Stimulated activated CD8-positive, alpha-beta memory T cell treated with anti-CD3 and anti-CD28 coated beads, Interleukin-7, amount 100 ng/mL, for 24 hours (primary cell): ENCODE measurements around the gene ANTXR1.

Source experiments
- DNase-seq: peaks from one replicate; pipeline ENCODE4 v3.0.0-alpha.2; 2020; ENCODE audit warnings: low read depth

Gene ANTXR1

DNA sequence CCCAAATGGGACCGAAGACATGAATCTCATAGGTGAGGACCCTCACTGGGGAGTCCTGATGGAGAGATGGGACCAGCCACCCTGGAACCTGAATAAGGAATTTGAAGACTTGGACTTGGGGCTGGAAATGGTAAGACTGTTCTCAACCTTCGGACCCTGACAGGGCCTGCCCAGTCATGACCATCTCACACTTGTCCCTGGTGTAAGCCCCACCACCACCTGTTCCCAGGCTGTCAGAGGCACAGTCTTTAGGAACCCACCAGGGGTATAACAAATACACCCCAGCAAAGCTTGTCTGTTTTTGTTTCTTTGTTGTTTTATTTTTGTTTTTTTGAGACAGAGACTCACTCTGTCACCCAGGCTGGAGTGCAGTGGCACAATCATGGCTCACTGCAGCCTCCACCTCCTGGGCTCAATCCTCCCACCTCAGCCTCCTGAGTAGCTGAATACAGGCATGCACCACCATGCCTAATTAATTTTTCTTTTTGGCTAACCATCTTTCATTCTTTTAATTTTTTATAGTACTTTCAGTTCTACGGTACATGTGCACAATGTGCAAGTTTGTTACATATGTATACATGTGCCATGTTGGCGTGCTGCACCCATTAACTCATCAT lies 267.9 kb downstream of the ANTXR1 start:
- no peak for DNase-seq

DNA sequence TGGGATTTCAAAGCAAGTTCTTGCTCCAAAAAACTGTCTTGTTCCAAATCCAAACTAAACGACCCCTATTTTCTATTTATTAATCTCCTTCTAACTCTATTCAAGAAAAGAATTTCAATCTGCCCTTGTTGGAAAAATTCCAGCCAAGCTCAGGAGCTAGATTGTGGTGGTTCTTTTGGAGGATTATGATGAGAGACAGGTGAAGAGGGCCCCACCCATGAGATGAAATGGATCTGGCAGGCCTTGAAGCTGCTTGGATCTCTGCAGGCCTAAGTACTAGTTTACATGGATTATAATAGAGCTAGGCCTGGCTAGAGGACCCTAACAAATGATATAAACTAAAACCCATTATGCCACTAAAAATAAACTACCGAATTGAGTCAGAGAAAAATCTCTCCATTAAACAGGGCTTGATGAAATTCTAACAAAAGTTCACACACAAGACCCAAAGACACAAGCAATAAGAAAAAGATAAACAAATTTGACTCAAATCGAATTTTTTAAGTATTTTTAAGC lies 272.5 kb downstream of the ANTXR1 start:
- DNase-seq = no peak

DNA sequence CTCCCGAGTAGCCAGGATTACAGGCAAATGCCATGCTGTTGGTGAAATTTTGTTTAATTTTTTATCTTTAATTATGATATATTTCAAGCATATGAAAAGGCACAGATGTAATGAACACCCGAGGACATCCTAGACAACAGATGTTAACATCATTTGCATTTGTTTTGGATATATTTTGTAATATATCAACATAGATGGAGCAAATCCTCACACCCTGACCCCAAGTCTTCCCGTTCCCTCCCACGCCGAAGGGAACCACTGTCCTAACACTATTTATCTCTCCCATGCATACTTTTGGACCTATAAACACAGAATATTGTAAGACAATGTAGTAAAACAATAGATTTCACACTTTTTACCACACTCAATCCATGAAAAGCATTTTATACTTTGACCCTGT lies 274.6 kb downstream of the ANTXR1 start:
- no peak for DNase-seq

DNA sequence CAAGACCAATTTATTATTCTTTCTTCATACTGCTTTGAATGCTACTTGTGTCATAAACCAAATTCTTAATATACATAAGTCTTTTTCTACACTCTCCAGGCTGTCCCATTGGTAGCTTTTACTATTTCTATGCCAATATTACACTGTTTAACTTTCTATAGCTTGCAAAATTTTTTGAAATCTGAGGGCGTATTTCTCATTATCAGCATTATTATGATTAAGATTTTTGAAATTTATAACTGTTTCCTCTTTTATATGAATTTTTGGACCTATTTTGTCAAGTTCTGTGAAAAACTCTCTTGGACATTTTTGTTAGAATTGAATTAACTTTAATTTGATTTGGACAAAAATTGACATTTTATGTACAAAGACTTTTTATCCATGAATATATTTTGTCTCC lies 275.4 kb downstream of the ANTXR1 start:
- DNase-seq = no peak

DNA sequence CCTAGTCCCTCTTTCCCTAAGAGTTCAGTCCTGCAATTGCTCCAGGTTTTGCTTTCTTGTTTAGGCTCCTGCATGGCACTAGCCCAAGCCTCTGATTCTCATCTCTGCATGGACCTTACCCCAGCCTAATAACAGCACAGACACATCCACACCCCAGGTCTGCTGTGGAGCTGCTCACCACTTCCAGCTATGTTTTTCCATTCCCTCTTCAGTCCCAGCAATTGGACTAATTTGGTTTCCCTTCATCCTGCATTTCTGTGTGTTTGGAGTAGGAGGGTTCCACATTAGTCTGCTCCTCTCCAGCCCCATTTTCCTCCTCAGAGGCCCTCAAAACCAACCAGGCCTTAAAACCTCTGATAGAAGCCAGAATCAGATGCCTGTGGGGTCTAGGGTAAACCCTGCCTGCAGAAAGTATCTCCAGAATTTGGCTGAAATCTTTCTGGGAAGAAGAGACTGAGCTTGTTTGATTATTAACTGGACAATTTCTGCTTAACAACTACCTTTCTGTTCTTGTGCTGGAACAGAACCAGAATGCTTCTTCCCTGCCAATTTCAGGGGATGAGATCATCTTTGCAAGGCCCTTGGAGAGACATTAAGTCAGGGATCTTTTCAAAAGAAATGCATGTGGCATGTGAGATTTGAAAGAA lies 278.1 kb downstream of the ANTXR1 start:
- no peak for DNase-seq

DNA sequence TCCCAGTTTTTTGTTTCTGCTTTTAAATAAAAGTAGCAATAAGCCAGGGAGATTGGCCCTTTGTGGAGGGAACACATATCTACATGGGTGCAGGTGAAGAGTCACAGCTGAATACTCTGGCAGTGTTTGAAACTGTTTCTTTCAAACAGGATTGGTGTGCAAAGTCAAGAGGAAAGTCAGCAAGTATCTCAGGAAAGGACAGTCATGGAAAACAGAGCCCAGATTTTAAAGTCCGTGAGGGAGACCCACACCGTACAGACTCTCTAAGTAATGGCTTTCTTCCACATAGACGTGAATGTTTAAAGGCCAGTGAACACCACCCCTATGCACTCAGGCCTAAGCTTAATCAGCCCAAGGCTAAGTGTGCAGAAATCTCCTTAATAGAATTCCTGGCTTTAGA lies 278.7 kb downstream of the ANTXR1 start:
- no peak for DNase-seq

DNA sequence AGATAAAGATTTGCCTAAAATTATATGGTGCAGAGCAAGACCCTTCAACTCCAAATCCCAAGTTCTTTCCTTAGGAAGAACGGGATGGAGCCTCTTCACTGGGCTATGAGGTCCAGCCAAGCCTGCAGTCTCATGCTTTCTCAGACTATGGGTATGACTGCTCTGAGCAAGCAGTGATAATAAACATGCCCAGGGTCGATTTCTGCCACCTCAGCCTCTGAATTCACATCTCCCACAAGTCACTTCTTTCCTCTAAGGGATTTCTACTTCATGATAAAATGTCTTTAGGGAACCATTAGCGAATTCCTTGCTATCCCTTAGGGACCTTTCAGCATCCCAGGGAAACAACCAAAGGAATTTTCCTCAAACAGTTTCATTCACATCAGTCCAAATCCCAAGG lies 279.3 kb downstream of the ANTXR1 start:
- no peak for DNase-seq

DNA sequence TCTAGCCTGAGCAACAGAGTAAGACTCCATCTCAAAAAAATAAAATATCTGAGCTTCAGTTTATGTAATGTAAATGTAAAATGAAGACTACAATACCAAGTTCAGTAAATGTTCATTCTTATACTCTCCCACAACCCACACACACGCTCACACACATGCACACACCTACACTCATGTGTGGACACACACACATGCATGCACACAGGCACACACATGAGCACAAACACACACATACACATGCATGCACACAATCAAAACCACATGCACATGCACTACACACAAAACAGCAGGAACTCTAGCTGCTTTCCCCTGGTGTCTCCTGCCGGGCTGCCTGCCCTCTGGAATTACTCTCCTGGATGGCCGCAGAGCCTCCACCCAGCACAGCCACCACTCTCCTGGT lies 283.4 kb downstream of the ANTXR1 start:
- DNase-seq = no peak

DNA sequence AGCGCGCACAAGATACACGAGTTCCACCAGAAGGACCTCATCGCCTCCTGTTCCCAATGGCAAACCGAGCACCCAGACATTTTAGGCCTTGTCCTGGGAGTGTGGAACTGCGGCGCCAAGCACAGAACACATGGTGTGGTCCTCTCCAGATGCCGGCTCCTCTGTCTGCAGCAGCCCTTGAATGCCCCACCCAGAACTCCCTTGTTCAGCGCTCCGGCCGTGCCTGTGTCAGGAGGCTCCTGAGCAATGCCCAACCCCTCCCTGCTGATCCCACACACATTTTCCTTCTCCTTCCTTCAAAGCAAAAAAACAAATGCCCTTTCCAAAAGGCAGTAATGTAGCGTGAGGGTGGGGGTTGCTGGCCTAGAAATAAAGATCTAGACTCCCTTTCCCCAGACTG lies 284.2 kb downstream of the ANTXR1 start:
- no peak for DNase-seq

DNA sequence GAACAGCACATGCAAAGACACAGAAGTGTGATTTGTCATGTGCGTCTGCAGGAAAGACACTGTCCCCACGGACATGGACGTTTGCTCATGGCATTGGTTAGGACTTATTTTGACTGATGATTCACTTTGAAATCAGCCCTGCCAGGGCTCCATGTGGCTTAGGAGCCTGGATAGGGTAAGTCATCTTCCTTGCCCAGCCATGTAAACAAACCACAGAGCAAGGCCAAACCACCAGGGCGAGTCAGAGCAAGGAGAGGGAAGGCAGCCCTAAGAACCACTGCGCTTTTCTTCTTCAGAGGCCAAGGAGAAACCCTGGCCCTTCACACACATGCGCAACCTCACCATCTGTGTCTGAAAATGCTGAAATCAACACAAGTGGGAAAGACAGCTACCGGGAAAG lies 285.3 kb downstream of the ANTXR1 start:
- no peak for DNase-seq

DNA sequence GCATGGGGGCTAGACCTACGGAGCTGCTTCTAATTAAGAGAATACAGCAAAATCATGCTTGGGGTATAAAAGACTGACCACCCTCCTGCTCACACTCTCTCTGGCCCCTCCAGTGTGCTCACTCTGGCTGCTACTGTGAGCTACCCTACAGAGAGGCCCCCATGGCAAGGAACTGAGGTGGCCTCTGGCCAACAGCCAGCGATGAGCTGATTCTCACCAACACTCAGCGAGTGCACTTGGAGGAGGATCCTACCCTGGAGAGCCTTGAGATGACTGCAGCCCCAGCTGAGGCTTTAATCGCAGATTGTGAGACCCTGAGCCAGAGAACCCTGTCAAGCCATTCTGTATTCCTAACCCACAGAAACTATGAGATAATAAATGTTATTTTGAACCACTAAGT lies 285.9 kb downstream of the ANTXR1 start:
- DNase-seq = no peak
